ENCODE measurements around the gene DGUOK.

DNA sequence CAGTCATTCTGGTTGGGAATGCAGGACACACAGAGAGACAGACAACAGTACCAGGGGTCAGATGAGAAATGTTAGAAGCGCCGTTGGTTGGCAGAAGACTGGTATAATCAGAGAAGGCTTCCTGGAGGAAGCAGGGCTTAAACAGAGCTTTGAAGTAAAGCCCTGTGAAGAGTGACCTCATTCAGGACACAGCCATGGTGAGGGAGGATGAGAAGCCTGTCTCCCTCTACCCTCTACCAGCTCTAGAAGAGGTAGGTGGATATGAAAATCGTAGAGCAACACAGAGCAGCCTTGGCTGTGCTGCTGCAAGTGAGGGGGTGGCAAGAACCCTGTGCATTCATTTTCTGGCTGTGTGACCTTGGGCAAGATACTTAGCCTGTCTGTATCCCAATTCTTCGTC, 72.3 kb downstream of the DGUOK start:
- TF ChIP-seq, protein P1, sequence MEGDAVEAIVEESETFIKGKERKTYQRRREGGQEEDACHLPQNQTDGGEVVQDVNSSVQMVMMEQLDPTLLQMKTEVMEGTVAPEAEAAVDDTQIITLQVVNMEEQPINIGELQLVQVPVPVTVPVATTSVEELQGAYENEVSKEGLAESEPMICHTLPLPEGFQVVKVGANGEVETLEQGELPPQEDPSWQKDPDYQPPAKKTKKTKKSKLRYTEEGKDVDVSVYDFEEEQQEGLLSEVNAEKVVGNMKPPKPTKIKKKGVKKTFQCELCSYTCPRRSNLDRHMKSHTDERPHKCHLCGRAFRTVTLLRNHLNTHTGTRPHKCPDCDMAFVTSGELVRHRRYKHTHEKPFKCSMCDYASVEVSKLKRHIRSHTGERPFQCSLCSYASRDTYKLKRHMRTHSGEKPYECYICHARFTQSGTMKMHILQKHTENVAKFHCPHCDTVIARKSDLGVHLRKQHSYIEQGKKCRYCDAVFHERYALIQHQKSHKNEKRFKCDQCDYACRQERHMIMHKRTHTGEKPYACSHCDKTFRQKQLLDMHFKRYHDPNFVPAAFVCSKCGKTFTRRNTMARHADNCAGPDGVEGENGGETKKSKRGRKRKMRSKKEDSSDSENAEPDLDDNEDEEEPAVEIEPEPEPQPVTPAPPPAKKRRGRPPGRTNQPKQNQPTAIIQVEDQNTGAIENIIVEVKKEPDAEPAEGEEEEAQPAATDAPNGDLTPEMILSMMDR (IDR thresholded peaks at IDR 0.05): no peak
- no peak for TF ChIP-seq POLR2A (IDR thresholded peaks at IDR 0.05)
- no peak for TF ChIP-seq POLR2AphosphoS5 (IDR thresholded peaks at IDR 0.05)

Measured in sigmoid colon (tissue), 4 donors.